T-helper 1 cell treated with Interleukin-12 subunit alpha and Interleukin-12 subunit beta and Interleukin-4 antibody, amounts not matched to agents 30 ng/mL and 1 ng/mL, for 36 hours (primary cell): ENCODE measurements around the gene IHH. TPM values are rescaled to one million over a fixed set of nuclear protein-coding genes. Genes with fewer than 3 reads are reported as not detected.

Experiments
- intact Hi-C: fragments of 100-400 bp; cut with micrococcal nuclease; formaldehyde crosslinking; loops from one replicate; pipeline ENCODE4 v1.15.1; 2024
- total RNA-seq: library from RNA; stranded (reverse); gene quantifications from 2 replicates; pipeline ENCODE4 v1.2.3, GENCODE V29; 2022

IHH gene
- total RNA-seq = 0.17 TPM in 1 of 2 replicates, not detected in the other

GRCh38 chr2:219060821-219061791 lies at the start of gene IHH:
IHH (minus strand) TSS chr2:219060921; CDS start chr2:219060467, 454 bp downstream.
- intact Hi-C loops = no loop called here

DNA sequence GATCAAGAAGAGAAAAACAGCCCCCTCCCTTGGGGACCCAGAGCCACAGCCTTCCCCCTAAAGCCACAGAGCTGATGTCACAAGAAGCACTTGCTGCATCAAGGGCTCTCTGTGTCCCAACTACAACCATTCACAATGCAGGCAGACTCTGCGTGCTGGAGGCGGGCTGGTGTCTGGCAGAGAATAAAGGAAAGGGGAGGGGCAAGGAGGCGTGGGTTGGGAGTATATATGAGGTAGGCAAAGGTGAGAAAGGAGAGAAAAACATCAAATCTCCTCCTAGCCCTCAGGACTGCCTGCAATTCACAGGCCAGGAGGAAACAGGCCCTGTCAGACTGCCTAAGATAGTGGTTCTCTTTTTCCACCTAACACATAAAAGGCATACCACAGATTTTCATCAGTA lies 48.8 kb upstream of the IHH start:
- intact Hi-C loops = no loop called here

DNA sequence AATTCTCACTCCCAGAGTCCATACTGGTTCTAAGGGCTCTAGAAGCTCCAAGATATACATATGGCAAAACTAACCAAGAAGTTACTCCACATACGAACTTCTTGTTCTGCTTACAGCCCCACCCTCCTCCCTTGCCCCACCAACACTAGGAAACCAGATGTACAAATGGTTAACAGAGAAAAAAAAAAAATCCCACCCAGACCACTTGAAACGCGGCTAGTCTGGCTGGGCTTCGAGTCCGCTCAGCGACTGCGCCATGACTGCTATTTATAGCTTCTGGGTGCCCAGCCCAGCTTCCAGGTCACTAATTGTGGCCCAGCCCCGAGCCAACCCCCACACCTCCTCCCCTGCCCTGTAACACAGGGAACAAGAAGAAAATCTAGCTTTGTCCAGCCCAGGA lies 47.0 kb upstream of the IHH start:
- intact Hi-C loops = no loop called here

DNA sequence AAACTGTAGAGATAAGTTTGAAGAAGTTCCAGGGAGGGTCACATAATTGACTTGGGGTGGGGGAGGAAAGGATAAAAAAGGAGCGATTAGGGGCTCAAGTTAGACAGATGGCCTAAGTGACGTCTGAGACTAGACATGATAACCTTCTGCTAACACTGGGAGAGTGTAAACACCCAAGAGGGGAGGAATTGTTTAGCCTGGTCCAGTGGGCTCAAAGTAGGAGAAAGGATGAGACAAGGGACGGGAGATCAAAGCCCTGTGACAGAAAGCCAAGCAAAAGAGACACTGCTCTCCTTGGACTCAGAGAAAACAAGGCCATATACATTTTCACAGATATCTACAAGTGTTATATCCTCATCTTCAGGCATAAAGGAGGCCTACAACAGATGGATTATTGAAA lies 45.5 kb upstream of the IHH start:
- intact Hi-C loops = no loop called here

GRCh38 chr2:219104107-219105035 lies 43.6 kb upstream of the IHH start:
- intact Hi-C loops = loop anchor here (1.0 kb wide), 1 partner anchor 46 kb away; no protein-coding TSS in a partner anchor

- intact Hi-C loops = no loop called here
These were observed 38.6 kb upstream of the IHH start for GRCh38 chr2:219099329-219099728.

DNA sequence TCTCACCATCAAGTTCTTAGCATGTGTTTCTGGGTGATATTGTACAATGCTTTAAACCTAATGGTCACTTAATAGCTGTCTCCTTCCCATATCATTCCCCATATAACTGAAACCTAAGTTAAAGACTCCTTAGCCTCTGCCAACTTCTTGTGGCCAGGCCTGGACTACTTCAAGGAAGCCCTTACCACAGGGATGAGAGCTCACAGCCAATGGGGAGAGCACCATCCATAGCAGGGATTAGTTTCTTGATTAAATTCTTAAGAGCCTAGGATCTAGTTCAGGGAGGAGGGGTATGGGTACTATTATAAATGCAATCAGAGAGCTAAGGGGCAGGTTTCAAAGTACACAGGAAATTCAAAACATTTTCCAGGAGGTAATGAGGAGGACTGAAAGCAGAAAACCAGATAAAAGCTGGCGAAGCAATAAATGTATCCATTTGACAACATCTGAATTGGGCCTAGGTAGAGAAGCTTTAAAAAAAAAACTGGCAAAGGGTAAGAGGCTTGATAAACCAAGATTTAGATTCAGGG lies 34.8 kb upstream of the IHH start:
- intact Hi-C loops = no loop called here

GRCh38 chr2:219094171-219094570 lies 33.5 kb upstream of the IHH start:
- intact Hi-C loops = no loop called here

DNA sequence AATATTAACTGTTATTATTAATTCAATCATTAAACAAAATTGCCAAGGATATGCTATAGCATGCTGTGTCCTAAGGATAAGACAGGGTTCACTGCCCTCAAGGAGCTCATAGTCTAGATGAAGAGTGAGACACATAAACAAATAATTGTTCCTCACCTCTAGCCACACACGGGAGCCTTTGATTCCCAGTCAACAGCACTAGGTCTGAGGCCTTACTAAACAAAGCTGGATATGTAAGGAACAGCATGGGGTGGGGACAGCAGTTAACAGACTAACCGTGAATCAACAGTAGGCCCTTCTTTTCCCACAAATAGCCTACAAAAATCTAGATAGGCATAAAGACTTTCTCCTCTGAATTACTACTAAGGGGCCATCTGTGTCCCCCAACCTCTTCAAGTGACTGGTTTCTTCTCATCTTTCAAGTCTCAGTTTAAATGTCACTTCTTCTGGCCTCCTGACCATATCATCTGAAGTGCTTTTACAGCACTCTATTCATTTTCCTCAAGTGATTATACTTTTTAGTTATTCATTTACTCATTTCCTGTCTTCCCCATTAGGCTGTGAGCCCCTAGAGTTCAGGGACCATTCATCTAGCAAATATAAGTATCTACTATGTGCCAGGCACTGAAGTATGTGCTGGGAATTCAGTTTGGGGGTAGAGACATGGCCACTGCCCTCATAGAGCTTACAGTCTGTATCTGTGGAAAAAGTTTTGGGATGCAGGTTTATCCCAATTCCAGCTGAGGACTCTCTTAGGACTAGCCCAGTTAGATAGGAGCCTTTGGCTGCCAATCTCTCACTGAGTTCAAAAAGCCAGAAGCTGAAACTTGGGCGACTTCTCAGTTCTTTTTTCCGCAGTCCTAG lies 29.9 kb upstream of the IHH start:
- intact Hi-C loops = no loop called here

- intact Hi-C loops = no loop called here
These were observed 28.6 kb upstream of the IHH start for GRCh38 chr2:219089330-219089729.

- intact Hi-C loops = no loop called here
These were observed 27.1 kb upstream of the IHH start for GRCh38 chr2:219087848-219088247.

GRCh38 chr2:219087361-219087760 lies 26.6 kb upstream of the IHH start:
- intact Hi-C loops = no loop called here

- intact Hi-C loops = no loop called here
These were observed 25.5 kb upstream of the IHH start for GRCh38 chr2:219086196-219086595.

DNA sequence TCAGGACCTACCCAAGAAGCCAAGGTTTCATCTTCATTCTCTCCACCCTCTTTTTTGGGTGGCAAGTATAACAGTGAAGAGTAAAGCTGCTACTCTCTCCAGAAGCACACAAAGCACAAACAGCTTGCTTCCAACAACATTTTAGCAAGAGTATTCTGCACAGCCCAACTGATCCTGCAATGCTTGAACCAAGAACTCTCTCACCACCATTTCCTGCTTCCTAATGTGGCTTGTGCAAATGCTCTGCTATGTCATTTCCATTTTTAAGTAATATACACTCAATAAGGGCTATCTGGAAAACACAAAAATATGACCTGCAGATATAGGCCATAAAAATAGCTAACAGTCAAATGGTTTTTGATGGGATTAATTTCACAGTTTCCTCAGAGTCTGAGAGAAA lies 24.1 kb upstream of the IHH start:
- intact Hi-C loops = no loop called here

DNA sequence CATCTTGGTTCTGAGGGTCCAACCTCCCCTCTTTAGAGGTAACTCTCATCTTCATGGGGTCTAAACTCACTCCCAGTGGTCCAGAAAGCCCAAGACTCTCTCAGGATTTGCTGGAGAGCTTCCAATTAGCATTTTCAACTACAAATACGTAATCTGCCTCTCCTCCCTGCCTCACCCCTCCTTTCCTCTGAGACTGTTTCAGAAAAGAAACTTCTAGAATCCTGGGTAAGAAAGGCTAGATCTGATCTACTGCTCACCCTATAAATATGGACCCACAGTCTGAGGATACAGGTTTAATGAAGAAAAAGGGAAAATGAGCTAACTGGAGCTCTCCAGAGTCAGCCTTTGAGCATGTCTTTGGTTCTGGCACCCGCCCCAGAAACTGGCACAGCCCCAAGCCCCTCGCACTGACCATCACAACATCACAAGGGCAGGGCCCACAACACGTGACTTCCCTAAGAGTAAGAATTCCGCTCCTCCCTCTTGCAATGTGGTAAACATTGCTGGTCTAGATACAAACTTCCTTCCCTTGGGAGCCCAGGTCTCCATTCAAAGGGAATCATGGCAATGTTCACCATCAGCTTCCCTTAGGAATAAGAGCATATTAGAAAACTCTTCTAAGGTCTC lies 21.7 kb upstream of the IHH start:
- intact Hi-C loops = no loop called here

DNA sequence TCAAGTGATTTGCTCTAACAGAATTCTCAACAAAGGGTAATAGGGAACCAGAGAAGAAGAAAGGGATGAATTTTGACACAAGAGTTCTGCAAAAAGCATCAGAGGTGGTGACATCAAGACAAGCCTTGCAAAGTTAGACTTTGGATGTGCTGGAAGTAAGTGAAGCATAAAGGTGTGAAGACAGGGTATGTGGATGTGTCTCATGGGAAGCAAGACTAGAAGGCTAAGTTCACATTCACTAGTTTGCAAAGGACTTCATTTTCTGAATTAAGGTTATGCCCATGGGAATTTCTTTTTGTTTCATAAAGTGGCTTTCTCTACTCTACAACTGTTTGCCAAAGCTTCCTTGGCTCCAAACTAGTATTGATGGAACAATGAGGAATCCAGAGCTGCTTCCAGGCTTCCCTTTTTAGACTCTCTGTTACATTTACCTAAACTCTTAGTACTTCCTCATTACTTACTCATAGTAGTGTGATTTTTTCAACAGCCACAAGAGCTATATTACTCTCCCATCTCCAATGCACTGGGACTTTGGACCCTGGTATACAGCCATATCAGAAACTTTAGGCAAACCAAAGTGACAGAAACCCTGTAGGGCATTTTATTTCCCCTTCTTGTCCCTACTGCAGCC lies 21.1 kb upstream of the IHH start:
- intact Hi-C loops = no loop called here

DNA sequence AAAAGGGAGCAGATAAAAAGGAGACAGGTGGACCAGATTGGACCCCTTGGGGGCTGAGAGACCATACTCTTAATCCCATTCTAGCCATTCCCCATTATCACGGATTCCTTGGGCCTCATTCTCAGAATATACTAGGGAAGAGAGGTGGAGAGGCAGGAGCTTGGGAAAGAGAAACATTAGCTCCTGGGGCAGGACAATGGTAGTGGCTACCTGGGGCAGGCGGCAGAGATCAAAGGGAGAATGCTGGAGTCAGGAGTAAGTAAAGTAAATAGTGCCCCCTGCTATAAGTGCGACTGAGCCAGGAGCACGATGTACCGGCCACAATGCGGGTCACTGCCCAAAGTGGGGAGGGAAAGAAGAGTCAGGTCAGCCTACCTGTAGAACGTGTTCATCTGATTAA lies 20.4 kb upstream of the IHH start:
- intact Hi-C loops = no loop called here

- intact Hi-C loops = no loop called here
These were observed 18.7 kb upstream of the IHH start for GRCh38 chr2:219079417-219079816.

DNA sequence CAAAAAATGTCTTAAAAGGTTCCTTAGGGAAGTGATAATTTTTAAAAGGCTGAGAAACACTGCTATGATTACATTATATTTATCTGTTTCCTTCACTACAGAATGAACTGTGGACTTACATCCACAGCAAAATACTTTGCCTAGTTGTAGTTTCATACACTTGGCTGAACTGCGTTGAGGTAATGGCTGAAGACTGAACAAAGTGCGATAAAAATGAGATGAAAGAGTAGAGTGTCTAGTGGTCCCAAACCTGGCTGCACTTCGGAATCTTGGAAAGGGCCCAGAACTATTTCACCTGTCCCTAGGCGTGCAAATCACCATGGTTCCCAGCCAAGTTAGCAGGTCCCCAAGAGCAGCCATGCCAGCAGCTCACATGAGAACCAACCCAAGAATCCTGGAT lies 18.2 kb upstream of the IHH start:
- intact Hi-C loops = no loop called here

DNA sequence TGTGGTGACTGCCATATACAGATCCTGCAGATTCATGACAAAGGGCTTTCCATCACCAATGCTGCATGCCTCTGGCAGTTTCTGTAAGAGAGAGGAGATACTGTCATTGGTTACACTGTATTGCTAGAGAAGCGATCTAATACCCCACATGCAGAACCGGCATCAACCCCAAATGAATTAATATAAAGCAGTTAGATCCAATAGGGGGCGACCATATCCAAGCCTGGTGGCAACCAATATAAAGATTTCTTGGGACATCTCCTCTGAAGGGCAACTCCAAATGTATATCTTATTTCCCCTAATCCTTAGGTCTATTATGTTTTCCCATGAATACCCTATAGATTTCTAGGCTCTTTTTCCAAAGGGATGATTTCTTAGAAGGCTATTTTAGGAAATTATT lies 17.4 kb upstream of the IHH start:
- intact Hi-C loops = no loop called here
